Endothelial cell (in vitro differentiated cells): ENCODE data around the gene AP1G2. TPM values are rescaled to one million over a fixed set of nuclear protein-coding genes. Genes with fewer than 3 reads are reported as not detected.
"Not testable (repeated sequence)": the region's sequence is repeated elsewhere in the genome, so short reads cannot be mapped to it uniquely, and the experiment has no call there.

Experiments used
- DNase-seq: peaks from one replicate; pipeline ENCODE4 v3.0.0; 2021; ENCODE audit warnings: low spot score
- H3K27ac Mint-ChIP-seq: one replicate; pipeline ENCODE4 v1.8.0; 2021; ENCODE audit warnings: mixed read lengths, inconsistent platforms; ENCODE audit not compliant: unreplicated experiment
- H3K27me3 Mint-ChIP-seq: one replicate; pipeline ENCODE4 v1.8.0; 2021; ENCODE audit warnings: mild to moderate bottlenecking, moderate library complexity, mixed read lengths, inconsistent platforms; ENCODE audit not compliant: unreplicated experiment
- H3K36me3 Mint-ChIP-seq: one replicate; pipeline ENCODE4 v1.8.0; 2021; ENCODE audit warnings: mild to moderate bottlenecking, low read depth, mixed read lengths, inconsistent platforms; ENCODE audit not compliant: unreplicated experiment
- H3K4me1 Mint-ChIP-seq: one replicate; pipeline ENCODE4 v1.8.0; 2021; ENCODE audit warnings: mild to moderate bottlenecking, mixed read lengths, inconsistent platforms; ENCODE audit not compliant: unreplicated experiment
- H3K4me3 Mint-ChIP-seq: one replicate; pipeline ENCODE4 v1.8.0; 2021; ENCODE audit warnings: mild to moderate bottlenecking, mixed read lengths, inconsistent platforms; ENCODE audit not compliant: unreplicated experiment
- H3K9me3 Mint-ChIP-seq: one replicate; pipeline ENCODE4 v1.8.0; 2021; ENCODE audit warnings: mixed read lengths, inconsistent platforms; ENCODE audit not compliant: unreplicated experiment
- total RNA-seq: library from RNA; stranded (reverse); fragmentation: NEBNext Ultra II Directional; extraction: Animal tissue kit (Norgen Biotek cat#: 25700); gene quantifications from one replicate; pipeline ENCODE4 v1.2.1, GENCODE V29; 2021; ENCODE audit not compliant: unreplicated experiment
- TF ChIP-seq, protein P1 (sequence below): fragments of 200-600 bp; sonication (generic); IDR thresholded peaks from one replicate; pipeline ENCODE4 v1.5.0; 2021; ENCODE audit warnings: antibody characterized with exemption; ENCODE audit not compliant: unreplicated experiment

AP1G2 gene
- total RNA-seq, 1 donor from 2014 or later = 134 TPM

GRCh38 chr14:23612802-23613201 lies 45.2 kb upstream of the AP1G2 start:
- H3K36me3 Mint-ChIP-seq = peaks cover 4% of the 10 kb centered on the region
- H3K4me3 Mint-ChIP-seq = no peak overlapping the region
- peaks cover 4% of the 10 kb centered on the region for H3K27me3 Mint-ChIP-seq
- H3K4me1 Mint-ChIP-seq = peaks cover 2% of the 10 kb centered on the region
- peaks cover 3% of the 10 kb centered on the region for H3K9me3 Mint-ChIP-seq
- no peak overlapping the region for H3K27ac Mint-ChIP-seq
- DNase-seq = no peak
- TF ChIP-seq, protein P1, sequence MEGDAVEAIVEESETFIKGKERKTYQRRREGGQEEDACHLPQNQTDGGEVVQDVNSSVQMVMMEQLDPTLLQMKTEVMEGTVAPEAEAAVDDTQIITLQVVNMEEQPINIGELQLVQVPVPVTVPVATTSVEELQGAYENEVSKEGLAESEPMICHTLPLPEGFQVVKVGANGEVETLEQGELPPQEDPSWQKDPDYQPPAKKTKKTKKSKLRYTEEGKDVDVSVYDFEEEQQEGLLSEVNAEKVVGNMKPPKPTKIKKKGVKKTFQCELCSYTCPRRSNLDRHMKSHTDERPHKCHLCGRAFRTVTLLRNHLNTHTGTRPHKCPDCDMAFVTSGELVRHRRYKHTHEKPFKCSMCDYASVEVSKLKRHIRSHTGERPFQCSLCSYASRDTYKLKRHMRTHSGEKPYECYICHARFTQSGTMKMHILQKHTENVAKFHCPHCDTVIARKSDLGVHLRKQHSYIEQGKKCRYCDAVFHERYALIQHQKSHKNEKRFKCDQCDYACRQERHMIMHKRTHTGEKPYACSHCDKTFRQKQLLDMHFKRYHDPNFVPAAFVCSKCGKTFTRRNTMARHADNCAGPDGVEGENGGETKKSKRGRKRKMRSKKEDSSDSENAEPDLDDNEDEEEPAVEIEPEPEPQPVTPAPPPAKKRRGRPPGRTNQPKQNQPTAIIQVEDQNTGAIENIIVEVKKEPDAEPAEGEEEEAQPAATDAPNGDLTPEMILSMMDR = no peak

GRCh38 chr14:23612354-23612732 lies 44.8 kb upstream of the AP1G2 start:
- no peak for DNase-seq
- H3K4me3 Mint-ChIP-seq = no peak overlapping the region
- peaks cover 4% of the 10 kb centered on the region for H3K27me3 Mint-ChIP-seq
- H3K27ac Mint-ChIP-seq = no peak overlapping the region
- H3K4me1 Mint-ChIP-seq = peaks cover 2% of the 10 kb centered on the region
- TF ChIP-seq, protein P1 = no peak
- peaks cover 3% of the 10 kb centered on the region for H3K9me3 Mint-ChIP-seq
- peaks cover 4% of the 10 kb centered on the region for H3K36me3 Mint-ChIP-seq

GRCh38 chr14:23610815-23611289 lies 43.3 kb upstream of the AP1G2 start:
- Mint-ChIP-seq H3K4me3 (no peak overlapping the region), H3K36me3 (peaks cover 4% of the 10 kb centered on the region), H3K9me3 (peaks cover 3% of the 10 kb centered on the region), H3K27me3 (peaks cover 4% of the 10 kb centered on the region), H3K27ac (no peak overlapping the region), H3K4me1 (peaks cover 2% of the 10 kb centered on the region)
- TF ChIP-seq, protein P1 = no peak
- no peak for DNase-seq

- H3K36me3 Mint-ChIP-seq = peaks cover 4% of the 10 kb centered on the region
- TF ChIP-seq, protein P1 = no peak
- H3K4me1 Mint-ChIP-seq = peaks cover 2% of the 10 kb centered on the region
- no peak overlapping the region for H3K4me3 Mint-ChIP-seq
- H3K9me3 Mint-ChIP-seq = peaks cover 3% of the 10 kb centered on the region
- DNase-seq = no peak
- H3K27me3 Mint-ChIP-seq = peaks cover 4% of the 10 kb centered on the region
- H3K27ac Mint-ChIP-seq = no peak overlapping the region
Observed at GRCh38 chr14:23610090-23610814, 42.7 kb upstream of the AP1G2 start.

- H3K4me1 Mint-ChIP-seq, H3K4me3 Mint-ChIP-seq, H3K27ac Mint-ChIP-seq, H3K36me3 Mint-ChIP-seq, H3K9me3 Mint-ChIP-seq, H3K27me3 Mint-ChIP-seq, DNase-seq: not testable (repeated sequence)
Observed at GRCh38 chr14:23609411-23610089, 42.0 kb upstream of the AP1G2 start.
